DMS153 treated with DMSO at 0.1 percent for 48 hours (cell line): ENCODE results near the gene RASGRP1.
A peak's percentile ranks its signal among the peaks of the same experiment; 100 is the strongest.

ENCODE experiments used
- DNase-seq: peaks from one replicate; lab custom pipeline; 2025; ENCODE audit not compliant: unreplicated experiment; lab: John Stamatoyannopoulos, UW

RASGRP1 gene

DNA sequence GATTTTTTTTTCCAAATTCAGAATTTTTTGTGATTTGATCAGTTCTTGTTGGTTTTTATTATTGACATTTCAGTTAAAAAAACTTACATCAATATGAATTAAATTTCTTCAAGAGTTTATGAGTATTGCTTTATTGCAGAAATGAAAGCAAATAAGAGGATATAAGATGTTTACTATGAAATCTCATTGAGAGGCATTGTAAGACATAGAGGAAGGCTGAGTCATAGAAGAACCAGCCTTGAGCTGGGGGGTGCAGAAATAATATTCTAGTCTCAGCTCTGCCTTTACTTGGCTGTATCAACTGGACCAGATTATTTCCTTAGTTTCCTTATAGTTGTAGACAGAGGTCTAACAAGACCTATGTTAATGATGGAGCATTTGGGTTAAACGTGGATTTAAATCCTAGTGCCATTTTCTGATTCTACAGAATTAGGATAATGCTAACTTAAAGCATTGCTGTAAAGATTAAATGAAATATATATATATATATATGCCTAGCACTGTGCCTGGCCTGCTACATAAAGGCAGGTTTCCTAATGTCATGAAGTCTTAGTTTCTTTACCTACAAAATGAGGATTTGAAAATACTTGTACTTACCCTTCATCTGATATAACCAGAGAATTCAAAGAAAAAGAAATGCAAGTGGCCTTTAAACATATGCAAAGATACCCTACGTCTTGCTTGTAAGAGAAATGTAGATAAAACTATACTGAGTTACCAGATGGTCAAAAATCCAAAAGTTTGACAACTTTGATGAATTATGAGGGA is 103.4 kb downstream of the RASGRP1 start:
- no peak for DNase-seq

DNA sequence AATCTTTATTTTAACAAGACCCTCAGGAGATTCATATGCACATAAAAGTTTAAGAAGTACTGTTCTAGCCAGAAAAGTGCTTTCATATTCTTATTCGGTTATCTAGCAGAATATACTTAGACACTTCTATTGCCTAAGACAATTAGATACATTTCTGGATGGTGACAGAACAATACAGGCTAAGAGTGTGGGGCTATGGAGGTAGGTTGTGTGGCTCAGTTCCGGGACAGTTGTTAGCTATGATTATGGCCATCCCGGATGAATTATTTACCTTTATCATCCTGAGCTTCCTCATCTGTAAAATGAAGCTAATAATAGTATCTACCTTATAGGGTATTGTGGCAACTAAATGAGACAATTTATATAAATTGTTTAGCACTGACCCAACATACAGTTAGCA is 104.1 kb downstream of the RASGRP1 start:
- no peak for DNase-seq

DNA sequence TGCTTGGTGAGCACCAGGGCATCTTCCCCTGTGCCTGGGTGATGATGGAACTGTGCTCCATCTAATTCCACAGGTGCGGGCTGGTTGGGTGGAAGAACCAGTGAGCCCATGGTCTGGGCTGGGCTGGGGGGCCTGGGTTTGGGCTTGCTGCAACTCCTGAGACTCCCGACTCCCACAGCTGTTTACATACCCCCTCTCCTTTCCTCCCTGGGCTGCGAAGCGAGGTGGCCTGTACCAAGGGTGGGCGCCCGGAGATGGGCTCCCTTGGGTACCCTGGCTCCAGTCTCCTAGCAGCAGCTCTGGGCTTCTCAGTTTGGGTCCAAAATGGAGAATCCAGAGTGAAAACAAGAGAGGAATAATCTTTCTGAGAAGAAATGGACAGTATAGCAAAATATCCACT is 105.1 kb downstream of the RASGRP1 start:
- DNase-seq: no peak

DNA sequence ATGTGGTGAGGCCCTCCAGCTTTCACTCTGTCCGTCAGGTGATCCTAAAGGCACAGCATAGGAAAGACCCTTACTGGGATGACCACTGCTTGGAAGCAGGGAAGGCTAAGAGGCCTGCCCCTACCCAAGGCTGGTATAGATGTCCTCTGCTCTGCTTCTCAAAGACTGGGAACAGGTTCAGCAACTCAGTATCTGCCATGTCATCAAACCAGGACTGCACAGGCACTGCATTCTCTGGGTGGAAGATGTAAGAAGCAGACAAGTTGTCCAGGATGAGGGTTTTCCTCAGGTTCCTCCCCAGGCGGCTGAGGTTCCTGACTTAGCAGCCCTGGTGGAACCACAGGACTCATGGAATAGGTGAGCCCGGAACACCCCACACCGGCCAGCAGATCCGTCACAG is 106.0 kb downstream of the RASGRP1 start:
- DNase-seq: no peak

DNA sequence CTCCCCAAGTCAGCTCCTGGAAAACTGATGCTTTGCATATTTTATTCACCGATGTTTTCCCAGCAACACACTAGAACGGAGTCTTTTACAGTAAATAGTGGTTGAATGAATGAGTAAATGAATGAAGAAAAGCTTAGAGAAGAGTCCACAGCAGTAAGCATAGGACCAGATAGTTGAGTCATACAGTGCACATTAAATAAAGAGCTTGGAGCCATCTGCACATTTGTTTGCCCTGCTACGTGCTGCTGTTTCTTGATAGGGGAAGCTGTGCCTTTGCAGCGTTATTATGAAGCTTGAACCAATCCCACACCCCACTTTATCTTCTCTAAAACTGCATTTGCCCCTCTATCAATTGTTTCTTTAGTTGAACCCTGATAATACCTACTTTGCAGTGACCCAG is 109.5 kb downstream of the RASGRP1 start:
- DNase-seq: no peak

DNA sequence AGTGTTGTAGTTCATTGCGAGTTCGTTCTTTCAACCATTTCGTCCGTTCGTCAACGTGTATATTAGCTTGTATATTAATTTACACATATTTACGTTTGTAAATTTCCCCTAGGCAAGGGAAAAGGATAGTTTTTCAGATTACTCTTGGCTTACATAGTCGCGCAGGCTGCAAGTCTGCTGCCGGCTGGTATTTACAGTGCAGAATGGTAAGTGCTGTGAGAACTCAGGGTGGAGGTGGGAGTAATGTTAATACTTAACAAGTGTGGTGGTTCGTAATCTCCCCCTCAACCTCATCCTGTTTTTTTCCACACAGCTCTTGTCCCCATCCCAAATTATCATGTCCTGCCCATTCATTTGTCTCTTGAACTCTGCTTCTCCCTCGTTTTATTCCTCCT is 109.9 kb downstream of the RASGRP1 start:
- DNase-seq: no peak

DNA sequence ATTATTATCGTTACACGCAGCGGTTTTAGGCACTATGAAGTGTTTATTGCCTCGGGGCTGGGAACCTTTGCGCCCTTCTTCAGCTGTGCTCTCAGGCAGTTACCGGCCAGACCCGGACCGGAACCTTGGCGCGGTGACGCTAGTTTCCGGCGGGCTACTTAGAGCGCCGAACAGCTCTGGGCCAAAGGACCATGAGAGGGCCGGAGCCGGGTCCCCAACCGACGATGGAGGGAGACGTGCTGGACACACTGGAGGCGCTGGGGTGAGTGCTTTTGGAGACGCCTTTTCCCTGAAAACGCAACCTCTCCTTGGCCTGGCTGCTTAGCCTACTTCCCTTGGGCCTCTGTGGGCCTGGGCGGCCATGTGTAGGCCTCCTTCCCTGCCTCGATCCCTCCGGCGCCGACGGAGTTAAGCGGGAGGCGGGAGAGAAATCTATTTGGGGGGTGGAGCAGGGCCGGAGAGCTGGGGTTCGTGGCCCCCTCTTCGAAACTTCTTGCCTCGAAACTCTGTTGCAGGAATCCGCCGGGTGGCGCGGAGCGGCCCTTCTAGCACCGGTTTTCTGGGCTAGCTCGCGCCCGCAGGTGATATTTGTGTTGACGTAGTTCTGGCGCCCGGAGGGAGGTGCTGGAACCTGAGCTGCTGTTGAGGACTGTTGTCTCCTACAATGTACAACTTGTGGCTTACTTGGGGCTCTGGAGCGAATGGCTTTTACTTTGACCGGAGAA is 110.5 kb downstream of the RASGRP1 start, which contains the start of gene FAM98B:
Gene FAM98B, plus strand, starts transcription at position 157 of the 725 bp plus-strand sequence. Its CDS starts 35 bp downstream, at position 192.
- peak; percentile 29 for DNase-seq

DNA sequence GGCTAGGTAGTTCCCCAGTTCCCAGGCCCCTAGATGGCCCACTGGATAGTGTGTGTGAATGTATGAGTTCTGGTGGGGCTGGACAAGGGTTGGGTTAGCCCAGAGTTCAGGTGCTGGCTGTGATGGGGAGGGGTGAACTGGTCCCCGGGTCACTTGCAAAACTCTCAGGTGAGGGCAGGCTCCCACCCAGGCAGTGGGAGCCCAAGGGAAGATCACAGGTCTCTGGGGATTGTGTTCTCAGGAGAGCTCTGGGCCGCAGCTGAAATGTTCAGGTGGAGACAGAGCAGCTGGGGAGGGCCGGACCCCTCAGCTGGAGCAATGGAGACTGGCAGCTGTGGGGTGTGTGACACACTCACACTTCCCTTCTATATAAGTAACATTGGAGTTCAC is 123.5 kb downstream of the RASGRP1 start:
- no peak for DNase-seq

DNA sequence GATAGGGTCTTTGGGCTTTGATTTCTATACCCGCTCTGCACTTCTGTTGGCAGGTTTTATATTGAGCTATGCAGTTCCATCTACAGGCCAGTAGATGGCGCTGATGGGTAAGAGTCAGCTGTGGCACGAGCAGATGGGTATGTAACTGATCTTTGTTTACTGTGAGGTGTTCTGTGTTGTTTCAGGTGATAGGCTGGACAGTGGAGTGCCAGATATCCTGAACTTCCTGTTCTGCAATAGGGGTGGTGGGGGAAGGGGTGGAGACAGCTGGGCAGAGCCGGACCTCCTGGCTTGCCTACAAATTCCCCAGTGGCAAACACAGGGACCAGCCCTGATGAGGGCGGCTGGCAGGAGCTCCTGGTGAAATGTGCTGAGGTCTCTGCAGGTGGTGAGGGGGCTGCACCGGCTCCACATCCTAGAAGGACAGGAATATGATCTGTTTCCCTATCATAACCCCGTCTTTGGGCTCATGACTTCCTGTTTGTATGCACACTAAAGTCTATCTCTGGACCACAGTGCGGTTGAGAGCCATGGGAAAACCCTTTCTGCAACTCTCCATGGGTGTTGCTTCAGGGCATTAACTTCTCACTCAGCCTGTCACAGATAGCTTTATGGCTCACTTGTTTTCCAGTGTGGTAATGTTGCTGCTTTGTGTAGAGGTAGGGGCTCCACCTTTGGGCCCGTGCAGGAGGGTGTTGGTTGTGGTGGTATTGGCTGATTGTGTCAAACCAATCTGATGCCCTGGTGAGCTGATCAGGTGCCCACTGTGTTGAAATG is 124.1 kb downstream of the RASGRP1 start:
- peak; percentile 43 for DNase-seq
